Osteocyte (in vitro differentiated cells): ENCODE data around the gene ZNF687. TPM values are rescaled to one million over a fixed set of nuclear protein-coding genes. Genes with fewer than 3 reads are reported as not detected.

Experiments
- DNase-seq: peaks from one replicate; pipeline ENCODE4 v3.0.0; 2021; ENCODE audit warnings: mixed read lengths; ENCODE audit not compliant: unreplicated experiment; ENCODE audit errors: extremely low spot score
- H3K27ac Mint-ChIP-seq: one replicate; pipeline ENCODE4 v1.8.0; 2021; ENCODE audit warnings: mild to moderate bottlenecking, mixed read lengths; ENCODE audit not compliant: unreplicated experiment
- H3K27me3 Mint-ChIP-seq: one replicate; pipeline ENCODE4 v1.8.0; 2021; ENCODE audit warnings: mixed read lengths; ENCODE audit not compliant: unreplicated experiment
- H3K36me3 Mint-ChIP-seq: one replicate; pipeline ENCODE4 v1.8.0; 2021; ENCODE audit warnings: mixed read lengths; ENCODE audit not compliant: unreplicated experiment
- H3K4me1 Mint-ChIP-seq: one replicate; pipeline ENCODE4 v1.8.0; 2021; ENCODE audit warnings: mixed read lengths; ENCODE audit not compliant: unreplicated experiment
- H3K4me3 Mint-ChIP-seq: one replicate; pipeline ENCODE4 v1.8.0; 2021; ENCODE audit warnings: mild to moderate bottlenecking, moderate library complexity, mixed read lengths; ENCODE audit not compliant: unreplicated experiment
- H3K9me3 Mint-ChIP-seq: one replicate; pipeline ENCODE4 v1.8.0; 2021; ENCODE audit warnings: mixed read lengths; ENCODE audit not compliant: unreplicated experiment
- total RNA-seq: library from RNA; stranded (reverse); gene quantifications from 2 replicates; pipeline ENCODE4 v1.2.1, GENCODE V29; 2021
- TF ChIP-seq, protein P1 (sequence below): fragments of 200-600 bp; sonication (generic); IDR thresholded peaks from 2 replicates; pipeline ENCODE4 v1.5.0; 2021; ENCODE audit warnings: antibody characterized with exemption, mild to moderate bottlenecking, moderate library complexity

ZNF687 gene
- total RNA-seq, 1 donor from 2014 or later: 25.9 TPM

DNA sequence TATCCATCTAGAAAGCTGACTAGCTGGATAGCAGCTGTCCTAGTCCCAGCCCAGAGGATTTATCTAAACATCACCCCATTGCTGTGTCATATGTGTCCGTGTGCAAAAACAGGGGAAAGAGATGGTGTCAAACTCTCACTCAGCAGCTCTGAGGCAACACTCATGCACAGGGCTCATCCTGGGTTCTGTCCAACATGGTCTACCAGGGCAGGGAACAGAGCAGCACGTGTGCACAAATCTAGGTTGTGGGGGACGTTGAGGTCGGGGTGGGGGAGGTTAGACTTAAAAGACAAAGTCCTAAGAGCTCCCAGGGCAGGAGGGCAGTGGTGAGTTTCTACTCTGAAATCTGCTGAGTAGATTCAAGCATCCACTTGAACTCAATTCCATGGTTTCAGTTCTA is 28.9 kb downstream of the ZNF687 start:
- TF ChIP-seq, protein P1, sequence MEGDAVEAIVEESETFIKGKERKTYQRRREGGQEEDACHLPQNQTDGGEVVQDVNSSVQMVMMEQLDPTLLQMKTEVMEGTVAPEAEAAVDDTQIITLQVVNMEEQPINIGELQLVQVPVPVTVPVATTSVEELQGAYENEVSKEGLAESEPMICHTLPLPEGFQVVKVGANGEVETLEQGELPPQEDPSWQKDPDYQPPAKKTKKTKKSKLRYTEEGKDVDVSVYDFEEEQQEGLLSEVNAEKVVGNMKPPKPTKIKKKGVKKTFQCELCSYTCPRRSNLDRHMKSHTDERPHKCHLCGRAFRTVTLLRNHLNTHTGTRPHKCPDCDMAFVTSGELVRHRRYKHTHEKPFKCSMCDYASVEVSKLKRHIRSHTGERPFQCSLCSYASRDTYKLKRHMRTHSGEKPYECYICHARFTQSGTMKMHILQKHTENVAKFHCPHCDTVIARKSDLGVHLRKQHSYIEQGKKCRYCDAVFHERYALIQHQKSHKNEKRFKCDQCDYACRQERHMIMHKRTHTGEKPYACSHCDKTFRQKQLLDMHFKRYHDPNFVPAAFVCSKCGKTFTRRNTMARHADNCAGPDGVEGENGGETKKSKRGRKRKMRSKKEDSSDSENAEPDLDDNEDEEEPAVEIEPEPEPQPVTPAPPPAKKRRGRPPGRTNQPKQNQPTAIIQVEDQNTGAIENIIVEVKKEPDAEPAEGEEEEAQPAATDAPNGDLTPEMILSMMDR: no peak
- Mint-ChIP-seq H3K27me3 (no peaks in the 10 kb centered on the region), H3K9me3 (no peaks in the 10 kb centered on the region), H3K4me1 (peaks cover 59% of the 10 kb centered on the region), H3K4me3 (no peak overlapping the region), H3K36me3 (peaks cover 44% of the 10 kb centered on the region), H3K27ac (peak overlapping the region; percentile 89)
- DNase-seq: no peak

DNA sequence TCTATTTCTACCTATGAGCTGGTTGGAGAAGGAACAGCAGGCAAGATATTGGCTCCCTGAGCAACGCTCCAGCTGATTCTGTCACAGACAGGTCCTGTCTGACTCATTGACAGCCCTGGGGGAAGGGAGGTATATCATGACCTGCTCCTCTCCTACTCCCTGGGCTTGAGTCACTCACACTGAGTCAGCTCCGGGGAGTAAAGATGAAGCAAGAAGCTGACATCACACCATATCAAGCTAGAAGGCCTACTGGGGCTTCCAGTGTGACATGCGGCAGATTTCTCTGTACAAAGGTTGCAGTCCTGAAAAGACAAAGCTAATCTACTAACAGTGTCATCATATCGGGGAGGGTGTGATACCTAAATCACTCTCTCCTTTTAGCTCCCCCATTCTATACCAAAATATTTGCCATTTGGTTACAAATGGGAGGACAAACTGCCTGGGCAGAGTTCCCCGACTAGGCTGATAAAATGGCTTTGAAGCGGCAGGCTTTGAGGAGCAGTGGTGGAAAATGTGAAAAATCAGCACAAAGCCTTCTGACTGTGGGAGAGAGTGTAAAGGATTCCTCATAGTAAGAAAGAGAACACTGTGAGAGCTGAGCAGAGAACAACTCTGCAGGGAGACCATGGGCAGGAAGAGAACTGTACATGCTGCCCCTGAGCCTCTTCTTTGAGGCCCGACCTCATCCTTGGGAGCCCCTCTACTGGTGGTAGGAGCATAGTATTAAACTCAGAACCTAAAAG is 29.7 kb downstream of the ZNF687 start:
- Mint-ChIP-seq H3K27ac (peak overlapping the region; percentile 89), H3K4me3 (no peak overlapping the region), H3K4me1 (peaks cover 59% of the 10 kb centered on the region), H3K36me3 (peaks cover 45% of the 10 kb centered on the region), H3K9me3 (no peaks in the 10 kb centered on the region), H3K27me3 (no peaks in the 10 kb centered on the region)
- TF ChIP-seq, protein P1: no peak
- no peak for DNase-seq

DNA sequence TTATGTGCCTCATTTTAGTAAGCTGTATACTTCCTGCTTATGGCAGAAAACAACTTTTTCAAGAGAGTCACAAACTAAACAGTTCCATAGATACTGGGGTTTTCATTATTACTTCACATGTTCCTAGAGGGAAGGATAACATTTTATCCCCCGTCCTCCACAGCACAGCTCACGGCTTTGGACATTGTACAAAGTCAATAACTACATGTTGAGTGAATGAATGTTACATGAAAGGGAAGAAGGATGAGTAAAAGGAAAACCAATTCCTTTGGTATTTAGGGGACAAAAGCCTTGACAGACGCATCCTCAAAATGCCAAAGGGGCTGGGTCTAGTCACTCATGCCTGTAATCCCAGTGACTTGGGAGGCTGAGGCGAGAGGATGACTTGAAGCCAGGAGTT is 30.3 kb downstream of the ZNF687 start:
- TF ChIP-seq, protein P1: no peak
- no peak overlapping the region for H3K4me3 Mint-ChIP-seq
- H3K4me1 Mint-ChIP-seq: peaks cover 59% of the 10 kb centered on the region
- no peaks in the 10 kb centered on the region for H3K9me3 Mint-ChIP-seq
- H3K27me3 Mint-ChIP-seq: no peaks in the 10 kb centered on the region
- peak overlapping the region; percentile 89 for H3K27ac Mint-ChIP-seq
- no peak for DNase-seq
- peaks cover 45% of the 10 kb centered on the region for H3K36me3 Mint-ChIP-seq

DNA sequence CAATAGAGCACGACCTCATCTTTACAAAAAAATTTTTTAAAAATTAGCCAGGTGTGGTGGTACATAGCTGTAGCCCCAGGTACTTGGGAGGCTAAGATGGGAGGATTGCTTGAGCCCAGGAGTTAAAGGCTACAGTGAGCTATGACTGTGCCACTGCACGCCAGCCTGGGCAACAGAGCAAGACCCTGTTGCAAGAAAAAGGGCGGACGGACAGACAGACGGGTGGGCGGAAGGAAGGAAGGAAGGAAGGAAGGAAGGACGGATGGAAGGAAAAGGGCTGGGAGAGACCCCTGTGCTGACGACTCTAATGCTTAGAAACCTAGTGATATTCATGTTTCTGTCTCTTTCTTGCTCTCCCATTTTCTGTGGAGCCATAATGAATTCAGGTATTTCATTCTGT is 30.7 kb downstream of the ZNF687 start:
- Mint-ChIP-seq H3K4me1 (peaks cover 59% of the 10 kb centered on the region), H3K9me3 (no peaks in the 10 kb centered on the region), H3K4me3 (no peak overlapping the region), H3K27ac (peak overlapping the region; percentile 89), H3K36me3 (peaks cover 48% of the 10 kb centered on the region), H3K27me3 (no peaks in the 10 kb centered on the region)
- TF ChIP-seq, protein P1: no peak
- DNase-seq: no peak

DNA sequence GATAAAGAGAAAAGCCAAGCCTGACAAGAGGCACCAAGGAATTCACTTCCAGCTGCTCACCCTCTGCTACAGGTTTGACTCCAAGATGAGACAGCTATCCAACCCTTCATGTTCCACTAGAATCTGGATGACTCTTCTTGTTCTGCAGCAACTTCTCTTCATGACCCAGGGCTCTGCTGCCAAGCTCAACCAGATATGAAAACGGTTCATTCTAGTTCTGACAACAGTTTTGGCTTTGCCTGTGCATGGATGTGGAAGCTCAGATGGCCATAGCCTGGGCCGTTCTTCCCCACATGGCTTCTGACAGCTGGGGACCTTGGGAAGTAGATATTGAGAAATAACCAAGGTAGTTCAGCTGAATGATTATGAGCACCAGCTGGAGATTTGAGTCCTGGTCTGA is 31.4 kb downstream of the ZNF687 start:
- peaks cover 59% of the 10 kb centered on the region for H3K4me1 Mint-ChIP-seq
- TF ChIP-seq, protein P1: no peak
- H3K36me3 Mint-ChIP-seq: peaks cover 43% of the 10 kb centered on the region
- DNase-seq: no peak
- H3K4me3 Mint-ChIP-seq: no peak overlapping the region
- H3K9me3 Mint-ChIP-seq: no peaks in the 10 kb centered on the region
- H3K27ac Mint-ChIP-seq: peak overlapping the region; percentile 89
- H3K27me3 Mint-ChIP-seq: no peaks in the 10 kb centered on the region
